GM21576 (cell line): Measurements from ENCODE around the gene ZCWPW1.
"Not testable (repeated sequence)": the region's sequence is repeated elsewhere in the genome, so short reads cannot be mapped to it uniquely, and the experiment has no call there.

Experiments
- ATAC-seq: cut with Tn5 transposase; IDR thresholded peaks from one replicate; pipeline ENCODE4 v1.9.1; 2021; ENCODE audit warnings: mild to moderate bottlenecking, moderate library complexity; ENCODE audit not compliant: unreplicated experiment

ZCWPW1 gene

DNA sequence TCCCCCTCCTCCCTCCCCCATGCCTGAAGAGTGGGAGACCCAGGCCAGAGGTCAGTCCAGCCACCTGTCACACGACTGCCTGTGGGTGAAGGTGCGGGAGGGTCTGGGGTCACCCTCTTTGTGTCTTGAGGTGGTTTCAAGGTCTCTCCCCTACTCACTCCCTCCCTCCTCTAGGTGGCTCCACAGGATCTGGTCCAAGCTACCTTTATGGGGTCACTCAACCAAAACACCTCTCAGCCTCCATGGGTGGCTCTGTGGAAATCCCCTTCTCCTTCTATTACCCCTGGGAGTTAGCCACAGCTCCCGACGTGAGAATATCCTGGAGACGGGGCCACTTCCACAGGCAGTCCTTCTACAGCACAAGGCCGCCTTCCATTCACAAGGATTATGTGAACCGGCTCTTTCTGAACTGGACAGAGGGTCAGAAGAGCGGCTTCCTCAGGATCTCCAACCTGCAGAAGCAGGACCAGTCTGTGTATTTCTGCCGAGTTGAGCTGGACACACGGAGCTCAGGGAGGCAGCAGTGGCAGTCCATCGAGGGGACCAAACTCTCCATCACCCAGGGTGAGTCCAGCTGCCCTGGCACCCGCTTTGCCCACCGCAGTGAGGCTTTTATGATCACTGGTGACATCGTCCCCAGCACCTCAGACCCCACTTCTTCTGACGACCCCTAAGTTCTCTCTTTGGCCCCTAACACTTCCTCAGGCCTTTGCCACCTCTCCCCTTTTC is 54.5 kb downstream of the ZCWPW1 start:
- not testable (repeated sequence) for ATAC-seq

DNA sequence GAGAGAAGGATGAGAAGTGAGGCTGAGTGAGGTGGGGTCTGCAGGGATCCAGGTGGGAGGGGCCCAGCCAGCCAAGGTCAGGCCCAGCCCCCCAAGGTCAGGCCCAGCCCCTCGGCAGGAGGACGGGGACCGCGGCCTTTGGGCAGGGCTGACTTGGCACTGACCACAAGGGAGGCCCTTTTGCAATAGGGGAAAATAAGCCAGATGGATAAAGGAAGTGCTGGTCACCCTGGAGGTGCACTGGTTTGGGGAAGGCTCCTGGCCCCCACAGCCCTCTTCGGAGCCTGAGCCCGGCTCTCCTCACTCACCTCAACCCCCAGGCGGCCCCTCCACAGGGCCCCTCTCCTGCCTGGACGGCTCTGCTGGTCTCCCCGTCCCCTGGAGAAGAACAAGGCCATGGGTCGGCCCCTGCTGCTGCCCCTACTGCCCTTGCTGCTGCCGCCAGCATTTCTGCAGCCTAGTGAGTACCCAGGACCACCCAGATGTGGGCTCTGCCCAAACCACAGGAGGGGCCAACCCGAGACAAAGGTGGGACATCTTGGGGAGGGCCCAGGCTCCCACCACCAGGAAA is 55.2 kb downstream of the ZCWPW1 start, which contains the start of gene PILRA:
TSS of gene PILRA (plus strand) at position 227 of the 571 bp plus-strand sequence. CDS start at position 397, 170 bp downstream.
- ATAC-seq = no peak

DNA sequence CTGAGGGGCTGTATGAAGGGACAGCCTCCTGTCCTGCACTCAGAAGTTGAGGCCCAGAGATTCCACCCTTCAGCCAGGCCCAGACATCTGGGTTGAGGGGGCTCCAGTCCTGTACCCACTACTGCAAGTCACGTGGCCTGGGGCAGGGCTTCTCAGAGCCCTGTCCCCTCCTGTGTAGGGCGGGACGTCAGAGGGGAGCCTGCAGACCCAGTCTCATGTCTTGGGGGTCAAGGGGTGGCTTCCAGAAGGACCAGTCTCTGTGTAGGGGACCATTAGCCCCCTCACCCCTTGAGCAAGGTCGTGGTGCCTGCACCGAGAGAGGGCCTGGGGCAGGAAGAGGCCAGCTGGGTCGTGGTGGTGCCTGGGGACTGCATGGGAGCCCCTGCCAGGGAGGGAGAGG is 55.8 kb downstream of the ZCWPW1 start:
- no peak for ATAC-seq

DNA sequence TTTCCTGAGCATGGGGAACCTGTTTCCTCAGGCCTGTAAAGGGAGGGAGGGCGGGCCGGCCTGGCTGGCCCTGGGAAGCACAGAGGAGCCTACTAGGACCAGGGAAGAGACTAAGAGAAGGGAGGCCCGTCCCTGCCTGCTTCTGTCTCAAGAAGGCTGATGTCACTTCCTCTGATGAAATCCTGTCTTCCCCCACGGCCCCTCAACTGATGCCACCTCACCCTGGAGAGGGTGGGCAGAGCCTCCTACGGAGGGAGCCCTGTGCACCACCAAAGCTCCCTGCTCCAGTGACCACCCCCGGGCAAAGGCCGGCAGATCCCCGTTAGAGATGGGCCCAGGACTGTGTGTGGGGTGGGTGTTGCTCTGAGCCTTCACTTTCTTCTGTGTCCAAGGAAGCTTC is 56.2 kb downstream of the ZCWPW1 start:
- ATAC-seq = no peak

GRCh38 chr7:100371561-100372171 is 56.8 kb downstream of the ZCWPW1 start:
- ATAC-seq = no peak

DNA sequence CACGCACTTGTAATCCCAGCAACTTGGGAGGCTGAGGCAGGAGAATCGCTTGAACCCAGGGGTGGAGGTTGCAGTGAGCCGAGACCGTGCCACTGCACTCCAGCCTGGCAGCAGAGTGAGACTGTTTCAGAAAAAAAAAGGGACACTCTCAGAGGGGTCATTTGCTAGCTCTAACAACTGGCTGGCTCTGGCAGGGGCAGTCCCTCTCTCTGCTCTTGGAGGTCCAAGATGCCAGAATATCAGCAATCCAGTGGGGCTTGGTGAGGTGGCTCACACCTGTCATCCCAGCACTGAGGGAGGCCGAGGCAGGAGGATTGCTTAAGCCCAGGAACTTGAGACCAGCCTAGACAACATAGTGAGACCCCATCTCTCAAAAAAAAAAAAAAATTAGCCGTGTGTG is 57.8 kb downstream of the ZCWPW1 start:
- no peak for ATAC-seq

- ATAC-seq = no peak
These were observed 58.2 kb downstream of the ZCWPW1 start for GRCh38 chr7:100370303-100370702.

GRCh38 chr7:100369105-100369504 is 59.4 kb downstream of the ZCWPW1 start:
- peak; percentile 56 for ATAC-seq

- no peak for ATAC-seq
These were observed 60.6 kb downstream of the ZCWPW1 start for GRCh38 chr7:100367676-100368613.

DNA sequence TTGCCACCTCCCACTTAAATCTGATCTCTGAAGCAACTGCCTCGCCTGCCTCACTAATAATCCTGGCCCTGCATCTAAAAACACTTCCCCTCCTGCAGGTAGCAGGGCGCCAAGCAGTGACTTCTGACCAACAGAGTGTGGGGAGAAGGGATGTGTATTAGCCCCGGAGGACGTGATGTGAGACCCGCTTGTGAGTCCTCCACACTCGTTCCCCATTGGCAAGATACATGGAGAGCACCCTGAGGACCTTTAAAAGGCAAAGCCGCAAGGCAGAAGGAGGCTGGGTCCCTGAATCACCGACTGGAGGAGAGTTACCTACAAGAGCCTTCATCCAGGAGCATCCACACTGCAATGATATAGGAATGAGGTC is 61.3 kb downstream of the ZCWPW1 start:
- no peak for ATAC-seq

GRCh38 chr7:100366411-100367250 is 61.9 kb downstream of the ZCWPW1 start:
- peak; percentile 30 for ATAC-seq

DNA sequence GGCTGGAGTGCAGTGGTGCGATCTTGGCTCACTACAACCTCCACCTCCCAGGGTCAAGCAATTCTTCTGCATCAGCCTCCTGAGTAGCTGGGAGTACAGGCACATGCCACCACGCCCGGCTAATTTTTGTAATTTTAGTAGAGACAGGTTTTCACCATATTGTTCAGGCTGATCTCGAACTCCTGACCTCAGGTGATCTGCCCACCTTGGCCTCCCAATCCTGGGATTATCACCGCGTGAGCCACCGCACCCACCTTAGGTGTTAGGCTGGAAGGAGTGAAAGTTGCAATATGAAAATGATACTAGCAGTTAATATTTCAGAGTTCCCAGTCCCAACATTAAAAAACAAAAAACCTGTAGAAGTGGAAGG is 62.5 kb downstream of the ZCWPW1 start:
- not testable (repeated sequence) for ATAC-seq

GRCh38 chr7:100364480-100364879 is 64.0 kb downstream of the ZCWPW1 start:
- no peak for ATAC-seq

DNA sequence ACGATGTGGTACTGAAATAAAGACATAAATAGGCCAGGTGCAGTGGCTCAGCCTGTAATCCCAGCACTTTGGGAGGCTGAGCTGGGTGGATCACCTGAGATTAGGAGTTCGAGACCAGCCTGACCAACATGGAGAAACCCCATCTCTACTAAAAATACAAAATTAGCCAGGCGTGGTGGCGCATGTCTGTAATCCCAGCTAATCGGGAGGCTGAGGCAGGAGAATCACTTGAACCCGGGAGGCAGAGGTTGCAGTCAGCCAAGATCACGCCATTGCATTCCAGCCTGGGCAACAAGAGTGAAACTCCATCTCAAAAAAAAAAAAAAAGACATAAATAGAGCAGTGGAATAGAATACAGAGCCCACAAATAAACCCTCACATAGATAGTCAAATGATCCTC is 64.7 kb downstream of the ZCWPW1 start:
- ATAC-seq = not testable (repeated sequence)

DNA sequence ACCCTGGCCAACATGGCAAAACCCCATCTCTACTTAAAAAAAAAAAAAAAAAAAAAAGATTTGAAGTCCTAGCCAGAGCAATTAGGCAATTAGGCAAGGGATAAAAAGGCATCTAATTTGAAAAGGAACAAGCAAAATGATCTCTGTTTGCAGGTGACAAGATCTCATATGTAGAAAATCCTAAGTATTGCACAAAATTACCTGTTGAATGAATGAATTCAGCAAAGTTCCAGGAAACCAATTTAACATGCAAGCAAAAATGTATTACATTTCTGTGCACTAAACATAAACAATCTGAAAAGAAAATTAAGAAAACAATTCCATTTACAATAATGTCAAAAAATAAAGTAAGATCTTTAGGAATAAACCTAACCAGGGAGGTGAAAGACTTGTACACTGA is 65.4 kb downstream of the ZCWPW1 start:
- ATAC-seq = no peak

GRCh38 chr7:100360135-100360854 is 68.2 kb downstream of the ZCWPW1 start:
- ATAC-seq = no peak

DNA sequence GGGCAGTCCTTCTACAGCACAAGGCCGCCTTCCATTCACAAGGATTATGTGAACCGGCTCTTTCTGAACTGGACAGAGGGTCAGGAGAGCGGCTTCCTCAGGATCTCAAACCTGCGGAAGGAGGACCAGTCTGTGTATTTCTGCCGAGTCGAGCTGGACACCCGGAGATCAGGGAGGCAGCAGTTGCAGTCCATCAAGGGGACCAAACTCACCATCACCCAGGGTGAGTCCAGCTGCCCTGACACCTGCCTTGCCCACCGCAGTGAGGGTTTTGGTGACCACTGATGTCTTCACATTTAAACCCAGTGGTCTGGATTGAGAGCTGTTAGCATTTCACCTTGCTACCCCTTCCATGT is 69.7 kb downstream of the ZCWPW1 start:
- ATAC-seq = no peak

GRCh38 chr7:100358027-100358856 is 70.3 kb downstream of the ZCWPW1 start, which contains the start of gene PILRB:
Gene PILRB (plus strand): TSS chr7:100358117. CDS start chr7:100358303, 186 bp downstream.
- no peak for ATAC-seq

DNA sequence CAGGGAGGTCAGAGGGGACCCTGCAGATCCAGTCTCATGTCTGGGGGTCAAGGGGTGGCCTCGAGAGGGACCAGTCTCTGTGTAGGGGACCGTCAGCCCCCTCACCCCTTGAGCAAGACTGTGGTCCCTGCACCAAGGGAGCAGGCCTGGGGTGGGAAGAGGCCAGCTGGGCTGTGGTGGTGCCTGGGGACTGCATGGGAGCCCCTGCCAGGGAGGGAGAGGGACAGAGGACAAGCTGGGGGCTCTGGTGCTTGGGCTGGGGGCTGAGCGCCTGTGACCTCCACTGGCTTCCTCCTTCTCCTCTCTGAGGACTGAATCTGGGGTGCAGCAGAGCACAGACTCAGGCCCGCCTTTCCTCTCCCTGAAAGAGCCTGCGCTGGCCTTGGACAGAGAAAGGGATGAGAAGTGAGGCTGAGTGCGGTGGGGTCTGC is 71.4 kb downstream of the ZCWPW1 start:
- no peak for ATAC-seq
